Glutamatergic neuron (in vitro differentiated cells): ENCODE results near the gene PPP1R2. TPM values are rescaled to one million over a fixed set of nuclear protein-coding genes. Genes with fewer than 3 reads are reported as not detected.
A peak's percentile ranks its signal among the peaks of the same experiment; 100 is the strongest.

Experiments
- DNase-seq: peaks from one replicate; pipeline ENCODE4 v3.0.0; 2022
- H3K27ac Mint-ChIP-seq: one replicate; pipeline ENCODE4 v1.8.0; 2020; ENCODE audit warnings: mild to moderate bottlenecking, mixed read lengths, inconsistent platforms; ENCODE audit not compliant: unreplicated experiment
- H3K27me3 Mint-ChIP-seq: one replicate; pipeline ENCODE4 v1.8.0; 2020; ENCODE audit warnings: mild to moderate bottlenecking, moderate library complexity, mixed read lengths, inconsistent platforms; ENCODE audit not compliant: unreplicated experiment
- H3K36me3 Mint-ChIP-seq: one replicate; pipeline ENCODE4 v1.8.0; 2020; ENCODE audit warnings: mild to moderate bottlenecking, mixed read lengths, inconsistent platforms; ENCODE audit not compliant: unreplicated experiment
- H3K4me1 Mint-ChIP-seq: one replicate; pipeline ENCODE4 v1.8.0; 2020; ENCODE audit warnings: mild to moderate bottlenecking, low read depth, mixed read lengths, inconsistent platforms; ENCODE audit not compliant: unreplicated experiment
- H3K4me3 Mint-ChIP-seq: one replicate; pipeline ENCODE4 v1.8.0; 2020; ENCODE audit warnings: mild to moderate bottlenecking, mixed read lengths, inconsistent platforms; ENCODE audit not compliant: unreplicated experiment
- H3K9me3 Mint-ChIP-seq: one replicate; pipeline ENCODE4 v1.8.0; 2020; ENCODE audit warnings: mild to moderate bottlenecking, moderate library complexity, mixed read lengths, inconsistent platforms; ENCODE audit not compliant: unreplicated experiment
- CTCF ChIP-seq: fragments of 200-600 bp; sonication (generic); IDR thresholded peaks from one replicate; pipeline ENCODE4 v1.5.0; 2021; ENCODE audit not compliant: partially characterized antibody, unreplicated experiment
- total RNA-seq: library from RNA; stranded (reverse); fragmentation: NEBNext Ultra II Directional; extraction: Animal tissue kit (Norgen Biotek cat#: 25700); gene quantifications from one replicate; pipeline ENCODE4 v1.2.1, GENCODE V29; 2021; ENCODE audit not compliant: unreplicated experiment

PPP1R2 gene
- total RNA-seq, 1 donor from 2014 or later: 29.7 TPM

- DNase-seq: no peak
- Mint-ChIP-seq H3K27ac (no peak overlapping the region), H3K4me3 (no peak overlapping the region), H3K9me3 (peaks cover 2% of the 10 kb centered on the region), H3K4me1 (peaks cover 3% of the 10 kb centered on the region), H3K27me3 (no peaks in the 10 kb centered on the region), H3K36me3 (no peaks in the 10 kb centered on the region)
- TF ChIP-seq CTCF: no peak
These were observed 44.3 kb upstream of the PPP1R2 start for GRCh38 chr3:195587406-195587805.

GRCh38 chr3:195584543-195584870, 41.4 kb upstream of the PPP1R2 start:
- Mint-ChIP-seq H3K4me3 (no peak overlapping the region), H3K9me3 (peaks cover 2% of the 10 kb centered on the region), H3K4me1 (peaks cover 15% of the 10 kb centered on the region), H3K27ac (no peak overlapping the region), H3K36me3 (no peaks in the 10 kb centered on the region), H3K27me3 (no peaks in the 10 kb centered on the region)
- no peak for DNase-seq
- TF ChIP-seq CTCF: no peak

- H3K9me3 Mint-ChIP-seq: peaks cover 2% of the 10 kb centered on the region
- no peak for DNase-seq
- H3K4me3 Mint-ChIP-seq: no peak within 1 kb of the TSS
- no peaks in the 10 kb centered on the region for H3K36me3 Mint-ChIP-seq
- no peak for TF ChIP-seq CTCF
- peaks cover 15% of the 10 kb centered on the region for H3K4me1 Mint-ChIP-seq
- peak within 1 kb of the TSS; percentile 41 for H3K27ac Mint-ChIP-seq
- no peaks in the 10 kb centered on the region for H3K27me3 Mint-ChIP-seq
These were observed 40.9 kb upstream of the PPP1R2 start, which contains the start of gene APOD for GRCh38 chr3:195583831-195584542. Gene APOD, minus strand, starts transcription at chr3:195583940. Its CDS starts 4,479 bp downstream, at chr3:195579461.

GRCh38 chr3:195582947-195583346, 39.8 kb upstream of the PPP1R2 start:
- Mint-ChIP-seq H3K4me1 (peaks cover 15% of the 10 kb centered on the region), H3K27me3 (no peaks in the 10 kb centered on the region), H3K9me3 (peaks cover 2% of the 10 kb centered on the region), H3K36me3 (no peaks in the 10 kb centered on the region), H3K4me3 (no peak overlapping the region), H3K27ac (no peak overlapping the region)
- TF ChIP-seq CTCF: no peak
- no peak for DNase-seq

- TF ChIP-seq CTCF: no peak
- Mint-ChIP-seq H3K27ac (peak overlapping the region; percentile 41), H3K36me3 (no peaks in the 10 kb centered on the region), H3K27me3 (no peaks in the 10 kb centered on the region), H3K4me3 (peak overlapping the region; percentile 16), H3K4me1 (peaks cover 15% of the 10 kb centered on the region), H3K9me3 (peaks cover 2% of the 10 kb centered on the region)
- no peak for DNase-seq
These were observed 37.8 kb upstream of the PPP1R2 start for GRCh38 chr3:195580744-195581443.
